ENCODE measurements around the gene UCHL5. TPM values are rescaled to one million over a fixed set of nuclear protein-coding genes. Genes with fewer than 3 reads are reported as not detected.

The UCHL5 gene
- total RNA-seq, 2 donors from 2014 or later: 18.9 to 32.9 TPM

DNA sequence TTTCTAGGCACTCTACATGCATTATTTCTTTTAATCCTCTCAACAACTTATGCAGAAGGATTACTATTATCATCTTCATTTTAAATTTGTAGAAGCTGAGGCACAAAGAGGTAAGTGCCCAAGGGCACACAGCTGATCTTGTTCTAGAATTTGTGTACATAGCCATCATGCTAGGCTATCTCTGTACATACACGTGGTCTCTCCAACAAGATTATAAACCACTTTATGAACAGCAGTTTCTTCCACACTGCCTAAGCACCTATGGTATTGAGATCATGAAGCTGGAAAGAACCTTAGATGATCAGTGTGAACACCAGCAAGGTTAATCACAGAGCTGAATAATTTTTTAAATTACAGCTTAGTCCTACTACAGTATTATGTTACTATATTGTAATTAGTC, 28.9 kb downstream of the UCHL5 start:
- no peaks in the 10 kb centered on the region for H3K27me3 ChIP-seq
- no peak overlapping the region for H3K4me3 ChIP-seq
- H3K27ac ChIP-seq: no peak overlapping the region
- TF ChIP-seq, protein P1, sequence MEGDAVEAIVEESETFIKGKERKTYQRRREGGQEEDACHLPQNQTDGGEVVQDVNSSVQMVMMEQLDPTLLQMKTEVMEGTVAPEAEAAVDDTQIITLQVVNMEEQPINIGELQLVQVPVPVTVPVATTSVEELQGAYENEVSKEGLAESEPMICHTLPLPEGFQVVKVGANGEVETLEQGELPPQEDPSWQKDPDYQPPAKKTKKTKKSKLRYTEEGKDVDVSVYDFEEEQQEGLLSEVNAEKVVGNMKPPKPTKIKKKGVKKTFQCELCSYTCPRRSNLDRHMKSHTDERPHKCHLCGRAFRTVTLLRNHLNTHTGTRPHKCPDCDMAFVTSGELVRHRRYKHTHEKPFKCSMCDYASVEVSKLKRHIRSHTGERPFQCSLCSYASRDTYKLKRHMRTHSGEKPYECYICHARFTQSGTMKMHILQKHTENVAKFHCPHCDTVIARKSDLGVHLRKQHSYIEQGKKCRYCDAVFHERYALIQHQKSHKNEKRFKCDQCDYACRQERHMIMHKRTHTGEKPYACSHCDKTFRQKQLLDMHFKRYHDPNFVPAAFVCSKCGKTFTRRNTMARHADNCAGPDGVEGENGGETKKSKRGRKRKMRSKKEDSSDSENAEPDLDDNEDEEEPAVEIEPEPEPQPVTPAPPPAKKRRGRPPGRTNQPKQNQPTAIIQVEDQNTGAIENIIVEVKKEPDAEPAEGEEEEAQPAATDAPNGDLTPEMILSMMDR (IDR thresholded peaks at IDR 0.05): no peak
- no peaks in the 10 kb centered on the region for H3K4me1 ChIP-seq
- H3K36me3 ChIP-seq: peaks cover 5% of the 10 kb centered on the region
- no peaks in the 10 kb centered on the region for H3K9me3 ChIP-seq
- DNase-seq (ENCODE audit: low spot score): no peak

DNA sequence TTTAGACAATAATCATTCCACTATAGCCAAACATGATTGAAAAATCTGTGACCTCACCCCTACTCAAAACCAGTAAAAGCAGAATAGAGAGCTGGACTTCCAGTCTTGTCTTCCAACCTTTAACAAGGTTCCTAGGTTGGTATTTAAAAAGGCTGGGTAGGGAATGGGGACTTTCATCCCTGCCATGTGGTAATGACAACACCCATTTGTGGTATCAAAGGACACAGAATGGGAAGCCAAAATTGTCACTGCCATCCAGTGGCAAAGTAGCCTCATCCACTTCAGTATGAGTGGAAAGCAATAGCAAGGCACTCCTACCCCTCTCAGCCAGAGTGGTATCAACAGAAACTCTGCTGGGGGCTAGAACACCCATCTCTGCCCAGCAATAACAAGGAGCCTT, 33.9 kb downstream of the UCHL5 start:
- Histone ChIP-seq H3K36me3 (peaks cover 10% of the 10 kb centered on the region), H3K27ac (no peak overlapping the region), H3K9me3 (no peaks in the 10 kb centered on the region), H3K27me3 (no peaks in the 10 kb centered on the region), H3K4me3 (no peak overlapping the region), H3K4me1 (no peaks in the 10 kb centered on the region)
- TF ChIP-seq, protein P1 (IDR thresholded peaks at IDR 0.05): no peak
- no peak for DNase-seq (ENCODE audit: low spot score)

DNA sequence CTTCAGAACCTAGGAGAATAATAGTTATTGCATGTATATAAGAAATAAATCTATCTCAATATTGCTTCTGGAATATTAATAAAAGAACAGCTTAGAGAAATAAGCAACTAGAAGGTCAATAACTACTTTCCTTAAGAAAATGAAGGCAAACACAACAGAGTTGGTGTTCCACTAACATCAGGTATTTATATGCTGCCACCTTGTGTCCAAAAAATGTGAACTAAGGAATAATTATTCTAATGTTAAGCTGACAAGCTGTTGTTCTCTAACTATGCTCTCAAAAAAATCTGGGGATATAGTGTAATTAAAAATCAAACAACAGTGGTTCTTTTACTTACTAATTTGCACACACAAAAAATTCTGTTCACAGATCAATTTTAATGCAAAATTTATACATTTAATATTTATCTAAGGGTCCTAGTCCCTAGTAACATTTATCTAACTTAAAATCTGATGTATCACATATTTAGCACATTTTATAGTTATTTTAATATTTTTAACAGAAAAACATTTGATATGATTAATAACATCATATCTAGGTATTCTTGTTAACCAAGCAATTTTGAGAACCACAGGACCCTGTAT, 39.6 kb downstream of the UCHL5 start:
- Histone ChIP-seq H3K27ac (no peak overlapping the region), H3K27me3 (no peaks in the 10 kb centered on the region), H3K4me3 (no peak overlapping the region), H3K36me3 (peaks cover 6% of the 10 kb centered on the region), H3K9me3 (no peaks in the 10 kb centered on the region), H3K4me1 (no peaks in the 10 kb centered on the region)
- DNase-seq (ENCODE audit: low spot score): no peak
- TF ChIP-seq, protein P1 (IDR thresholded peaks at IDR 0.05): peak; percentile 45 to 68

DNA sequence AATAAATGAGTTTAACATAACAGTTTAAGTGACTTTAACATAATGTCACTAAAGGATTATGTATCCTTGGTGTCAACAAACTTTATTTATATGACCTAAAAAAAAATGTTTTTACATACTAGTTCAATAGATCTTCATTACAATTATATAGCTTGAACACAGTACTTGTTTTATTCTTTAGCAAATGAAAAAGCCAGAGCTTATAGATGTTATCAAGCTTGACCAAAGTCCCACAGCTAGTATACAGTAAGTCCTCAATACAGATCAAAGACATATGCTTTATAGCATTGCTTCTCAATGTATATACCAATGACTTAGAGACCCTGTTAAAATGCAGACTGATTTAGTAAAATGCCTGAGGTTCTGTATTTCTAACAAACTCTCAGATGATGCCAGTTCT, 42.4 kb downstream of the UCHL5 start:
- TF ChIP-seq, protein P1 (IDR thresholded peaks at IDR 0.05): no peak
- no peak overlapping the region for H3K4me3 ChIP-seq
- no peak for DNase-seq (ENCODE audit: low spot score)
- no peaks in the 10 kb centered on the region for H3K9me3 ChIP-seq
- H3K36me3 ChIP-seq: peaks cover under 1% of the 10 kb centered on the region
- no peaks in the 10 kb centered on the region for H3K27me3 ChIP-seq
- no peak overlapping the region for H3K27ac ChIP-seq
- no peaks in the 10 kb centered on the region for H3K4me1 ChIP-seq

DNA sequence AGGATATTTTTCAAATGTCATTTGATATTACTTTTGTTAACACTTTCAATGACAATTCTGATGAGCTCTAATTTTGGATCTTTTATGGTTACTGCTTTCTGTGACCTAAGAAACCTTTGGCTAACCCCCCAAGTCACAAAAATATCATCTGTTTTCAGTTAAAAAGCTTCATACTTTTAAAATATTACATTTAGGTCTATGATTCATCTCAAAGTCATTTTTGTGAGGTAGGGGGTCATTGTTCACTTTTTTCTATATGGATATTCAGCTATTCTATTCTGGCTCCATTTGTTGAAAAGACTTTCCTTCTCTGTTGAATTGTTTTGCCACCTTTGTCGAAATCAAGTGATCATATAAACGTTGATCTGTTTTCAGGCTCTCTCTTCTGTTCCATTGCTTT, 44.8 kb downstream of the UCHL5 start:
- no peaks in the 10 kb centered on the region for H3K27me3 ChIP-seq
- H3K9me3 ChIP-seq: no peaks in the 10 kb centered on the region
- TF ChIP-seq, protein P1 (IDR thresholded peaks at IDR 0.05): no peak
- DNase-seq (ENCODE audit: low spot score): no peak
- no peaks in the 10 kb centered on the region for H3K36me3 ChIP-seq
- H3K4me3 ChIP-seq: no peak overlapping the region
- peak overlapping the region in 1 of 2 donors; percentile 52 for H3K27ac ChIP-seq
- no peaks in the 10 kb centered on the region for H3K4me1 ChIP-seq

DNA sequence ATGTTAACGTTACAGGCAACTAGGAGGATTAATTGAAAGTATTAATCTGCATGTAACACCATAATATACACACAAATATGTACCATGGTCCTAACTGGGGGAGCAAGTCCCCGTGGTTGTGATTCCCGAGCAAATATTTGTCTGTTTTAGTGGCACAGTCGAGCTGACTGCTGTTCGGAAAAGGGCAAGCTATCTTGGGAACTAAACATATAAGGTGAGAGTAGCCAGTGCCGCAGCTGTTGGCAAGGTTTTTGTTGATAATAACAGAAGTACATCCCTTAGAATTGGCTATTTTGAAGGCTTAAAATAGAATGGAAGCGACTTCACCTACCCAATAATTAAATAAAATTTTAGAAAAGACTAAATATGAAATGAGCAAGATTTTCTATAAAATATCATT, 45.5 kb downstream of the UCHL5 start:
- no peak overlapping the region for H3K4me3 ChIP-seq
- H3K9me3 ChIP-seq: no peaks in the 10 kb centered on the region
- H3K27me3 ChIP-seq: no peaks in the 10 kb centered on the region
- DNase-seq (ENCODE audit: low spot score): no peak
- peak overlapping the region in 1 of 2 donors; percentile 52 for H3K27ac ChIP-seq
- H3K4me1 ChIP-seq: no peaks in the 10 kb centered on the region
- H3K36me3 ChIP-seq: no peaks in the 10 kb centered on the region
- TF ChIP-seq, protein P1 (IDR thresholded peaks at IDR 0.05): no peak
